Melanocyte of skin (primary cell): ENCODE measurements around the gene PPP3CA. TPM values are rescaled to one million over a fixed set of nuclear protein-coding genes. Genes with fewer than 3 reads are reported as not detected.

Experiments used
- small RNA-seq, 2 donors: library from RNA; depleted of rRNA; stranded (forward); fragments of <200 nt; gene quantifications; one replicate each; pipeline ENCODE3, GENCODE V24; 2012
- total RNA-seq, 2 donors: library from RNA; depleted of rRNA; stranded (reverse); fragments of >200 nt; gene quantifications; 2 replicates each; pipeline ENCODE4 v1.2.3, GENCODE V29; 2012

The PPP3CA gene
- 10 to 100 TPM; 11.7 to 14.3 TPM for total RNA-seq

DNA sequence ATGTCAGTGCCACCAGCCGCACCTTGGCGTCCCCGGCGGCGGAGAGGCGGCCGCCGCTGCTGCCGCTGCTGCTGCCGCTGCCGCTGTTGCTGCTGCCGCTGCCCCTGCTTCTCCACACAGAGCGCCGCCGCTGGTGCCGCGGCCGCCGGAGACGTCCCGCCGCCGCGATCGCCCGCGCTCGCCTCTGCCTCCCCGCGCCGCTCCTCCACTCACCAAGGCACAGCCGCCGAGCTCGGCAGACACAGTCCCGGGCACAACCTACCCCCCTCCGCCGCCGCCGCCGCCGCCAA lies at the start of gene PPP3CA:
Gene PPP3CA, minus strand, starts transcription at position 260 of the 290 bp plus-strand sequence.

Small RNAs within 50 kb of the gene (small RNA-seq; reads per million reads assigned to genes)
- gene MIR1255A, result 0.04 to 0.12 reads per million in 2 donors
- gene MIR8066, result 0 reads per million in 2 donors
